MCF 10A (cell line): ENCODE data around the gene VPS29. TPM values are rescaled to one million over a fixed set of nuclear protein-coding genes. Genes with fewer than 3 reads are reported as not detected.
A peak's percentile ranks its signal among the peaks of the same experiment; 100 is the strongest.
"Not testable (repeated sequence)": the region's sequence is repeated elsewhere in the genome, so short reads cannot be mapped to it uniquely, and the experiment has no call there.

Experiments used
- BruUV-seq: library from RNA; stranded (reverse); fragments of 400-500 nt; replicated peaks from 2 replicates; lab custom pipeline; 2021; lab: Mats Ljungman, UMichigan
- CTCF ChIA-PET: fragments of 300-600 bp; sonication (Branson Sonifier 250); formaldehyde crosslinking; extraction: SDS; loops from one replicate; lab custom pipeline; 2021; ENCODE audit warnings: antibody characterized with exemption, inconsistent platforms; lab: Yijun Ruan, JAX
- POLR2A ChIA-PET: fragments of 300-600, 350-650 bp; sonication (Branson Sonifier 250); formaldehyde crosslinking; extraction: SDS; loops from one replicate; lab custom pipeline; 2020; ENCODE audit warnings: antibody characterized with exemption, inconsistent platforms; lab: Yijun Ruan, JAX
- DNase-seq: peaks from one replicate; pipeline ENCODE4 v3.0.0-alpha.2; 2018; ENCODE audit not compliant: unreplicated experiment
- H3K27ac Mint-ChIP-seq: one replicate; pipeline ENCODE4 v1.8.0; 2022; ENCODE audit warnings: mild to moderate bottlenecking, low read depth, mixed read lengths; ENCODE audit not compliant: unreplicated experiment
- H3K27me3 Mint-ChIP-seq: one replicate; pipeline ENCODE4 v1.8.0; 2022; ENCODE audit warnings: mixed read lengths; ENCODE audit not compliant: insufficient read depth, unreplicated experiment
- H3K36me3 Mint-ChIP-seq: one replicate; pipeline ENCODE4 v1.8.0; 2022; ENCODE audit warnings: mild to moderate bottlenecking, moderate library complexity, mixed read lengths; ENCODE audit not compliant: insufficient read depth, unreplicated experiment
- H3K4me1 Mint-ChIP-seq: one replicate; pipeline ENCODE4 v1.8.0; 2022; ENCODE audit warnings: mixed read lengths; ENCODE audit not compliant: insufficient read depth, unreplicated experiment
- H3K4me3 Mint-ChIP-seq: one replicate; pipeline ENCODE4 v1.8.0; 2022; ENCODE audit warnings: mild to moderate bottlenecking, moderate library complexity, mixed read lengths; ENCODE audit not compliant: unreplicated experiment
- H3K9me3 Mint-ChIP-seq: one replicate; pipeline ENCODE4 v1.8.0; 2022; ENCODE audit warnings: mixed read lengths; ENCODE audit not compliant: unreplicated experiment
- intact Hi-C: fragments of 100-400 bp; cut with micrococcal nuclease; formaldehyde crosslinking; loops from 2 replicates; pipeline ENCODE4 v1.14.1; 2022
- total RNA-seq: library from RNA; stranded (reverse); gene quantifications from 2 replicates; pipeline ENCODE4 v1.2.3, GENCODE V29; 2022
- TF ChIP-seq, protein P1 (sequence below): fragments of 200-600 bp; IDR thresholded peaks from one replicate; pipeline ENCODE4 v1.8.0; 2022; ENCODE audit warnings: antibody characterized with exemption, mild to moderate bottlenecking; ENCODE audit not compliant: unreplicated experiment

VPS29 gene
- total RNA-seq, 1 experiment from 2014 or later: 131 TPM

DNA sequence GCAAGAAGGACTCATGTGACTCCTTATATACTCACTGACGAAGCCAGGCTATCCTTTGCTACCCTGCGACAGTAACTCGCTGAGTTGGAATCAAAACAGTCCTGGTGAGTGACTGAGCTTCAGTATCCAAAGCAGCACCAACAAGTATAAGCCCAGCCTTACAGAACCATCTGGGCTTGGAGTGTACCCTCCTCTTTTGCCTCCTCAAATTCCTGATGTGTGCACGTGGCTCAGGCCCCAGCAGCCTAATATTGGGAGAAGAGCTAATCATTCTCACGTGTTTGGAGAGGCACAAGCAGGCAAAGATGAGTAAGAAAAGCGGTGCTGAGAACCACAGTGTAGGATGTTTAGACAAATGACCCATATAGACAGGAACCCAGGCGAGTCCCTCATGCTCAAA is 46.8 kb upstream of the VPS29 start:
- H3K9me3 Mint-ChIP-seq: no peaks in the 10 kb centered on the region
- ChIA-PET POLR2A (interaction anchor here (0.8 to 17.1 kb wide), 12 partner anchors 11 to 106 kb away, joined by 3 to 351 read pairs (median 7); partner anchors contain the start of genes ARPC3, RAD9B and VPS29), CTCF (interaction anchor here (0.7 to 2.3 kb wide), 7 partner anchors 11 to 59 kb away, joined by 3 to 16 read pairs (median 5); no protein-coding TSS in a partner anchor)
- DNase-seq: no peak
- TF ChIP-seq, protein P1, sequence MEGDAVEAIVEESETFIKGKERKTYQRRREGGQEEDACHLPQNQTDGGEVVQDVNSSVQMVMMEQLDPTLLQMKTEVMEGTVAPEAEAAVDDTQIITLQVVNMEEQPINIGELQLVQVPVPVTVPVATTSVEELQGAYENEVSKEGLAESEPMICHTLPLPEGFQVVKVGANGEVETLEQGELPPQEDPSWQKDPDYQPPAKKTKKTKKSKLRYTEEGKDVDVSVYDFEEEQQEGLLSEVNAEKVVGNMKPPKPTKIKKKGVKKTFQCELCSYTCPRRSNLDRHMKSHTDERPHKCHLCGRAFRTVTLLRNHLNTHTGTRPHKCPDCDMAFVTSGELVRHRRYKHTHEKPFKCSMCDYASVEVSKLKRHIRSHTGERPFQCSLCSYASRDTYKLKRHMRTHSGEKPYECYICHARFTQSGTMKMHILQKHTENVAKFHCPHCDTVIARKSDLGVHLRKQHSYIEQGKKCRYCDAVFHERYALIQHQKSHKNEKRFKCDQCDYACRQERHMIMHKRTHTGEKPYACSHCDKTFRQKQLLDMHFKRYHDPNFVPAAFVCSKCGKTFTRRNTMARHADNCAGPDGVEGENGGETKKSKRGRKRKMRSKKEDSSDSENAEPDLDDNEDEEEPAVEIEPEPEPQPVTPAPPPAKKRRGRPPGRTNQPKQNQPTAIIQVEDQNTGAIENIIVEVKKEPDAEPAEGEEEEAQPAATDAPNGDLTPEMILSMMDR: no peak
- H3K36me3 Mint-ChIP-seq: peaks cover 87% of the 10 kb centered on the region
- BruUV-seq: no TSS peak
- peak overlapping the region; percentile 66 for H3K4me3 Mint-ChIP-seq
- intact Hi-C loops: no loop called here
- peak overlapping the region; percentile 85 for H3K27ac Mint-ChIP-seq
- H3K4me1 Mint-ChIP-seq: peaks cover 62% of the 10 kb centered on the region
- H3K27me3 Mint-ChIP-seq: no peaks in the 10 kb centered on the region

DNA sequence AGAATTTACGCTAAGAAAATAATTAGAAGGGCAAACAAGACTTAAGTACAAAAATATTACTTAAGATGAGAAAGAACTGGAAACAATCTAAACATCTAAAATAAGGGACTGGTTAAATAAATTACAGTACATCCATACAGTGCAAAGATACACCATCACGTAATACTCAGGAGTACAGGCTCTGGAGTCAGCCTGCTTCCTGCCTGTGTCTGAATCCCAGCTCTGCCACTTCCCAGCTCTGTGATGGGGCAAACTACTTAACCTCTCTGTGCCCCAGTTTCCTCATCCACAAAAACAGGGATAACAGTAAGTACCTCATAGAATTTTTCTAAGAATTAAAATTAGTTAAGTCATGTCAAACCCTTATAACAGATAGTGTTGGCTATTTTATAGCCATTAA is 45.2 kb upstream of the VPS29 start:
- no peaks in the 10 kb centered on the region for H3K27me3 Mint-ChIP-seq
- intact Hi-C loops: no loop called here
- no peaks in the 10 kb centered on the region for H3K9me3 Mint-ChIP-seq
- no peak for DNase-seq
- TF ChIP-seq, protein P1: no peak
- no TSS peak for BruUV-seq
- peak overlapping the region; percentile 85 for H3K27ac Mint-ChIP-seq
- peak overlapping the region; percentile 66 for H3K4me3 Mint-ChIP-seq
- ChIA-PET CTCF (interaction anchor here (0.6 to 1.1 kb wide), 4 partner anchors 11 to 51 kb away, joined by 3 read pairs; no protein-coding TSS in a partner anchor), POLR2A (interaction anchor here (0.6 to 17.1 kb wide), 9 partner anchors 13 to 96 kb away, joined by 3 to 351 read pairs (median 16); partner anchors contain the start of genes FAM216A and GPN3)
- H3K4me1 Mint-ChIP-seq: peaks cover 71% of the 10 kb centered on the region
- peaks cover 93% of the 10 kb centered on the region for H3K36me3 Mint-ChIP-seq

DNA sequence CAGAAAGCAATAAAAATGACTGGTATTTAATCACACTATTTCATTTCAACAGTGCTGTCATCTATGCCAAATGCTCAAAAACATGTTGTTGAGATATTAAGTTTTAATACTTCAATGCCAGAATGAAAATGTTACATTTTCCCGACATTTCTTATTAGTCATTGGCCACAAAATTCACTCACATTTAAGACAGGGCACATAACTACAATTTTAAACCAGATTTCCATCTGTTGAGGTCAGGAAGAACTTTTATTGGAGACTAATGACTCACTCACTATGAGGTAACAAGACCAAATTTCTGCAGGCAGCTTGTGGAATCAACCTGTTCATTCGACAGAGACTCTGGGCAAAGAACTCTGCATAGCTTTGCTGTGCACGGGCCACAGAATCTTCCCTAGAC is 44.4 kb upstream of the VPS29 start:
- intact Hi-C loops: no loop called here
- peaks cover 63% of the 10 kb centered on the region for H3K4me1 Mint-ChIP-seq

DNA sequence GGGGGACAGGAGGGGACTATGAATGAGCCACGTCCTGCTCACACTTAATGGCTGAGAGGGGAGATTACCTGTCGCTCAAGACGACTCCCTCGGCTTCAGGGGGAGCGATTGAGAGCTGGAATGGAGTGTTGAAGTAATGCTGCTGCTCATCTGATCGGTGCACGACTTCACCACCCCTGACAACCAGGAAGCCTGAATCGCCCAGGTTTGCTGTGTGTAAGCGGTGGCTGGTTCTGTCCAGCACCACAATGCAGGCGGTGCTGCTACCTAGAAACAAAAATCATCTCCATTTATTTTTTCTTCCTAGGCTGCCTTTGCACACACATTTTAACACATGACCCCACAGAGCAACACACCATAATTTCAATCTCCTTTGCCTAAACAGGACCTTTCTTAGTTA is 43.9 kb upstream of the VPS29 start:
- ChIA-PET POLR2A (interaction anchor here (0.6 to 17.1 kb wide), 15 partner anchors 9 to 87 kb away, joined by 3 to 351 read pairs (median 6); partner anchors contain the start of genes FAM216A and GPN3), CTCF (no interaction called here)
- intact Hi-C loops: no loop called here
- H3K4me3 Mint-ChIP-seq: peak overlapping the region; percentile 66
- no peaks in the 10 kb centered on the region for H3K27me3 Mint-ChIP-seq
- H3K36me3 Mint-ChIP-seq: peaks cover 95% of the 10 kb centered on the region
- H3K27ac Mint-ChIP-seq: peak overlapping the region; percentile 85
- no TSS peak for BruUV-seq
- DNase-seq: no peak
- peaks cover 58% of the 10 kb centered on the region for H3K4me1 Mint-ChIP-seq
- TF ChIP-seq, protein P1: no peak
- no peaks in the 10 kb centered on the region for H3K9me3 Mint-ChIP-seq

More for the DNA sequence above, 44.4 kb upstream of the VPS29 start:
- peak; percentile 91 for DNase-seq
- no TSS peak for BruUV-seq
- H3K36me3 Mint-ChIP-seq: peaks cover 95% of the 10 kb centered on the region
- CTCF ChIA-PET: no interaction called here
- POLR2A ChIA-PET: interaction anchor here (0.6 to 17.1 kb wide), 11 partner anchors 9 to 78 kb away, joined by 3 to 351 read pairs (median 11); partner anchors contain the start of genes FAM216A and GPN3
- no peaks in the 10 kb centered on the region for H3K9me3 Mint-ChIP-seq
- peak overlapping the region; percentile 85 for H3K27ac Mint-ChIP-seq
- TF ChIP-seq, protein P1: no peak
- no peaks in the 10 kb centered on the region for H3K27me3 Mint-ChIP-seq
- H3K4me3 Mint-ChIP-seq: peak overlapping the region; percentile 66

DNA sequence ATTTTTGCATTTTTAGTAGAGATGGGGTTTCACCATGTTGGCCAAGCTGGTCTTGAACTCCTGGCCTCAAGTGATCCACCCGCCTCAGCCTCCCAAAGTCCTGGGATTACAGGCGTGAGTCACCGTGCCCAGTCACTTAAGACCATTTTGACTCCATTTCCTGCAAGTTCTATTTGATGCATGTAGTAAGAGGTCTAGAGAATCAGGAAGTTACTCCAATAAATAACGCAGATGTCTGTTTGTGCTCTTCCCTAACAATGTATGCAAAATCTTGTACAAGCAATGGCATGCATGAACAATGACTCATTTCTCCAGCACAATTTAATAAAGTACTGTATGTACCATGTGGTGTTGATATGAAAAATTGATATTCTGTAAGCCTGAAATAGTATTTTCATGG is 43.3 kb upstream of the VPS29 start:
- Mint-ChIP-seq H3K4me3 (peak overlapping the region; percentile 66), H3K27ac (peak overlapping the region; percentile 85), H3K36me3 (peaks cover 95% of the 10 kb centered on the region), H3K4me1 (peaks cover 54% of the 10 kb centered on the region)
- CTCF ChIA-PET, H3K27me3 Mint-ChIP-seq, BruUV-seq, H3K9me3 Mint-ChIP-seq, intact Hi-C loops: not testable (repeated sequence)
- POLR2A ChIA-PET: interaction anchor here (0.7 to 17.1 kb wide), 12 partner anchors 10 to 87 kb away, joined by 3 to 351 read pairs (median 8); partner anchors contain the start of genes FAM216A and GPN3
- peak; percentile 95 for DNase-seq
